Measurements from ENCODE around the gene SMIM41. TPM values are rescaled to one million over a fixed set of nuclear protein-coding genes. Genes with fewer than 3 reads are reported as not detected.
A peak's percentile ranks its signal among the peaks of the same experiment; 100 is the strongest.

Gene SMIM41
- total and polyA plus RNA-seq, 4 donors, result 0.03 to 0.50 (median 0.24) TPM; not detected in 1

DNA sequence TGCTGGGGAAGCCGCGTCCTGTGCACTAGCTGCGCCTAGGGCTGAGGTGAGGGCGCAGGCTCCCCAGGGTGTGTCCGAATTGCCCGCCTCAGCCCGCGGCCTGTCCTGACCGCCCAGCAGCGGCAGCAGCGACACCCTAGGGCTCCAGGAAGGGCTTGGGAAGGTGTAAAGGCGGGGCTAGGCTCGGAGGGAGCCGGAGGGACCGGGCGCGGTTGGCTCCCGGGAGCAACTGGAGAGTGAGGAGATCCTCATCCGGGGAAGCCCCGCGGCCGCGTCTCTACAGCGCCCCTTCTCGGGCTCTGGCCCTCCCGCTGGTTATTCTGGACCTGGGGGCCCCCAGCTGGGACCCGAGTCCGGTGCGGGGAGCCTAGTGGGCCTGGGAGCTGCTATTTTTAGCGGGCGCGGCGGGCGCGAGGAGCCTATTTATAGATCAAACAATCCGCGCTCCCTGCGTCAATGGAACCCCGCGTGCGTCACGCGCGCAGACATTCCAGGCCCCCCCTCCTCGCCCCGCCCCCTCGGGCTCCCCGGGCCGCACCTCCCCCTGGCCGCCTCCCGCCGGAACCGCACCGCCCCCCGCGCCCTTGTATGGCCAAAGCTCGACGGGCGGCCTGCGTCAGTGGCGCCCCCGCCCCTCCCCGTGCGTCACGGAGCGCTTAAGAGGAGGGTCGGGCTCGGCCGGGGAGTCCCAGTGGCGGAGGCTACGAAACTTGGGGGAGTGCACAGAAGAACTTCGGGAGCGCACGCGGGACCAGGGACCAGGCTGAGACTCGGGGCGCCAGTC, 28.6 kb upstream of the SMIM41 start, which contains the start of gene NR4A1:
NR4A1 (plus strand) TSS at position 685 of the 784 bp plus-strand sequence. CDS start 2,887 bp downstream, outside the sequence.
- no peaks in the 10 kb centered on the region for H3K9me3 ChIP-seq (ENCODE audit: control insufficient read depth in 4 of 4, low read length in 3 of 4)
- H3K27ac ChIP-seq (ENCODE audit: low read depth in 1 of 2, low read length in 2 of 2), result peak within 1 kb of the TSS; percentile 63 to 78
- peaks cover 0 to 6% (median 0%) of the 10 kb centered on the region in 4 donors for H3K36me3 ChIP-seq (ENCODE audit: control insufficient read depth in 4 of 4, insufficient read depth in 3 of 4, low read depth in 1 of 4, low read length in 3 of 4)
- peak within 1 kb of the TSS; percentile 21 to 57 (median 48) for H3K4me3 ChIP-seq (ENCODE audit: low read depth in 1 of 3, low read length in 3 of 3)
- peak; percentile 79 for DNase-seq (ENCODE audit: low spot score)
- no peaks in the 10 kb centered on the region for H3K27me3 ChIP-seq (ENCODE audit: control insufficient read depth in 4 of 4, insufficient read depth in 4 of 4, low read length in 3 of 4)
- H3K4me1 ChIP-seq (ENCODE audit: control insufficient read depth in 4 of 4, insufficient read depth in 4 of 4, low read length in 3 of 4), result peaks cover 0 to 12% (median 8%) of the 10 kb centered on the region in 4 donors
- H3K9ac ChIP-seq (ENCODE audit: low read depth in 1 of 2, low read length in 2 of 2), result peak within 1 kb of the TSS; percentile 82 to 87
- WGBS, result 1% methylated on average over 77 of the region's 77 CpGs
- TF ChIP-seq GABPA (IDR thresholded peaks at IDR 0.05 in 1 of 2, conservative IDR thresholded peaks at IDR 0.05 in 1 of 2) (no peak), SP1 (IDR thresholded peaks at IDR 0.05) (peak; percentile 42), RAD21 (IDR thresholded peaks at IDR 0.05) (peak in 1 of 2 donors; percentile 3), NR2F2 (IDR thresholded peaks at IDR 0.05) (peak; percentile 16)
- TF ChIP-seq, protein P1, sequence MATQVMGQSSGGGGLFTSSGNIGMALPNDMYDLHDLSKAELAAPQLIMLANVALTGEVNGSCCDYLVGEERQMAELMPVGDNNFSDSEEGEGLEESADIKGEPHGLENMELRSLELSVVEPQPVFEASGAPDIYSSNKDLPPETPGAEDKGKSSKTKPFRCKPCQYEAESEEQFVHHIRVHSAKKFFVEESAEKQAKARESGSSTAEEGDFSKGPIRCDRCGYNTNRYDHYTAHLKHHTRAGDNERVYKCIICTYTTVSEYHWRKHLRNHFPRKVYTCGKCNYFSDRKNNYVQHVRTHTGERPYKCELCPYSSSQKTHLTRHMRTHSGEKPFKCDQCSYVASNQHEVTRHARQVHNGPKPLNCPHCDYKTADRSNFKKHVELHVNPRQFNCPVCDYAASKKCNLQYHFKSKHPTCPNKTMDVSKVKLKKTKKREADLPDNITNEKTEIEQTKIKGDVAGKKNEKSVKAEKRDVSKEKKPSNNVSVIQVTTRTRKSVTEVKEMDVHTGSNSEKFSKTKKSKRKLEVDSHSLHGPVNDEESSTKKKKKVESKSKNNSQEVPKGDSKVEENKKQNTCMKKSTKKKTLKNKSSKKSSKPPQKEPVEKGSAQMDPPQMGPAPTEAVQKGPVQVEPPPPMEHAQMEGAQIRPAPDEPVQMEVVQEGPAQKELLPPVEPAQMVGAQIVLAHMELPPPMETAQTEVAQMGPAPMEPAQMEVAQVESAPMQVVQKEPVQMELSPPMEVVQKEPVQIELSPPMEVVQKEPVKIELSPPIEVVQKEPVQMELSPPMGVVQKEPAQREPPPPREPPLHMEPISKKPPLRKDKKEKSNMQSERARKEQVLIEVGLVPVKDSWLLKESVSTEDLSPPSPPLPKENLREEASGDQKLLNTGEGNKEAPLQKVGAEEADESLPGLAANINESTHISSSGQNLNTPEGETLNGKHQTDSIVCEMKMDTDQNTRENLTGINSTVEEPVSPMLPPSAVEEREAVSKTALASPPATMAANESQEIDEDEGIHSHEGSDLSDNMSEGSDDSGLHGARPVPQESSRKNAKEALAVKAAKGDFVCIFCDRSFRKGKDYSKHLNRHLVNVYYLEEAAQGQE (IDR thresholded peaks at IDR 0.05), result peak; percentile 17

DNA sequence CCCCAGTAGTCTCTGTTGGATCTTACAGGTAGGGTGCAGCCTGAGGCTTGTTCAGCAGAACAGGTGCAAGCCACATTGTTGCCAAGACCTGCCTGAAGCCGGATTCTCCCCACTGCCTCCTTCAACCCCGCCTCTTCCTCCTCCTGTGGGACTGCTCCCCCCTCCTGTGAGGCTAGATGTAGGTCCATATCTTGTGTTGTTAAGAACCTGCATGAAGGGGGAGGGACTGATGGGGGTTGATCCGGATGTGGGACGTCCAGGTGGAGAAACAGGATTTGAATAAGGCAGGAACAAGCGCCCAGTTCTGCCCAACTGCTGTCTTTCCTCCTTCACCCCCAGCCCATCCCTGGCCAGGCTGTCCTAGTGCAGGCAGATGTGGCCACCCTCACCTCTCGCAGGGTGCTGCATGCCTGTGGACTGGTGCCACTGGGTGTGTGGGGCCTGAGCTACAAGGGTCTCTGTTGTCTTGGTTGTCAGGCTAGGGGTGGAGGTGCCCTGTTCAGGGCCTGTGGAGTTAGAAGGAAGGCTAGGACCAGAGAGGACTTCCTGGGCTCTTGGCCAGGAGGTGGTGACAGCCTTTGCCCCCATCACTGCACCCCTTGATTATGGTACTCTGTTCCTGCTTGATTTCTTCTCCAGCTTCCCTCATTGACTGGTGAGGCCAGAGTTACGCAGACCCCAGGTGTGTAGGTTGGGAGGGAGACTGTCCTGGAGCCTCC, 26.9 kb upstream of the SMIM41 start:
- TF ChIP-seq RXRA (IDR thresholded peaks at IDR 0.05), result no peak
- peak overlapping the region in 1 of 2 donors; percentile 78 for H3K27ac ChIP-seq (ENCODE audit: low read depth in 1 of 2, low read length in 2 of 2)
- peak overlapping the region in 2 of 3 donors; percentile 21 to 45 for H3K4me3 ChIP-seq (ENCODE audit: low read depth in 1 of 3, low read length in 3 of 3)
- H3K9me3 ChIP-seq (ENCODE audit: control insufficient read depth in 4 of 4, low read length in 3 of 4), result no peaks in the 10 kb centered on the region
- H3K27me3 ChIP-seq (ENCODE audit: control insufficient read depth in 4 of 4, insufficient read depth in 4 of 4, low read length in 3 of 4), result no peaks in the 10 kb centered on the region
- 81% methylated on average over 7 of the region's 7 CpGs for WGBS
- DNase-seq (ENCODE audit: low spot score), result no peak
- no peak overlapping the region for H3K9ac ChIP-seq (ENCODE audit: low read depth in 1 of 2, low read length in 2 of 2)
- H3K4me1 ChIP-seq (ENCODE audit: control insufficient read depth in 4 of 4, insufficient read depth in 4 of 4, low read length in 3 of 4), result peaks cover 0 to 12% (median 8%) of the 10 kb centered on the region in 4 donors
- peaks cover 0 to 16% (median 2%) of the 10 kb centered on the region in 4 donors for H3K36me3 ChIP-seq (ENCODE audit: control insufficient read depth in 4 of 4, insufficient read depth in 3 of 4, low read depth in 1 of 4, low read length in 3 of 4)

DNA sequence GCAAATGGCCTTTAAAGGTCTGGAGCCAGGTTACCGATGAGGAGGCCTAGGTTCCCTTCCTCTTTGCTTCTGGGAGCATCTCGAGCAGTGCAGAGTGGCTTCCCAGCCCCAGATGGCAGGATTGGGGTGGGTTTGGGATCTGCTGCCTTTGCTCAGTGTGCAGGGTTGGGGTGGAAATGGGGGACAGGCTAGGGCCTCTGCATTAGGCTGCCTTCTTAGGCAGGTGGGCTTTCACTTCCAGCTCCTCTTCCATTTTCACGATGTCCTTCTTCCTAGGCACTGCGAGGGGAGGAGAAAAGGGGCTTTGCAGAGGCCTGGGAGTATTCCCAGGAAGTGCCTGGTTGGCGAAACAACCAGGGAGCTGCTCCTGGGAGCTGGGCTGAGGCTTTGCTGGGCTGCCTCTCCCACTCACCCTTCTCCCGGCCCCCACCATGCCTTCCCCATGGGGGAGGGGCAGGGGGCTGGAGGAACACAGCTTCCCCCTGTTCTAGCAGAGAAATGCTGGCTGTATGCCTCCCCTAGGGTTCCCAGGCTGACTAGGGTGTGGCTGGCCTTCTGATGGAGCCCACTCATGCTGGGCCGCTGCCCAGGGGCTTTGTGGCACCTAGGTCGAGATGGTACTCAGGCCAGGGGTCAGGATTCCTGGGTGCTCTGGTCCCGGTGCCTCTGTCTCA, 25.8 kb upstream of the SMIM41 start:
- H3K4me1 ChIP-seq (ENCODE audit: control insufficient read depth in 4 of 4, insufficient read depth in 4 of 4, low read length in 3 of 4), result peaks cover 0 to 12% (median 8%) of the 10 kb centered on the region in 4 donors
- H3K27ac ChIP-seq (ENCODE audit: low read depth in 1 of 2, low read length in 2 of 2), result no peak overlapping the region
- H3K27me3 ChIP-seq (ENCODE audit: control insufficient read depth in 4 of 4, insufficient read depth in 4 of 4, low read length in 3 of 4), result no peaks in the 10 kb centered on the region
- H3K36me3 ChIP-seq (ENCODE audit: control insufficient read depth in 4 of 4, insufficient read depth in 3 of 4, low read depth in 1 of 4, low read length in 3 of 4), result peaks cover 0 to 18% (median 2%) of the 10 kb centered on the region in 4 donors
- no peak overlapping the region for H3K4me3 ChIP-seq (ENCODE audit: low read depth in 1 of 3, low read length in 3 of 3)
- no peak overlapping the region for H3K9ac ChIP-seq (ENCODE audit: low read depth in 1 of 2, low read length in 2 of 2)
- H3K9me3 ChIP-seq (ENCODE audit: control insufficient read depth in 4 of 4, low read length in 3 of 4), result no peaks in the 10 kb centered on the region
- WGBS, result 93% methylated on average over 9 of the region's 9 CpGs
- DNase-seq (ENCODE audit: low spot score), result no peak
- no peak for TF ChIP-seq NR2F2 (IDR thresholded peaks at IDR 0.05)
